K562 (cell line): ENCODE results near the gene ITPR1. TPM values are rescaled to one million over a fixed set of nuclear protein-coding genes. Genes with fewer than 3 reads are reported as not detected.

Experiments
- ATAC-seq: fragments of 200-7000 bp; cut with Tn5 transposase; 3 replicates; pipeline ENCODE4 v1.9.1; 2020; ENCODE audit warnings: moderate library complexity
- BruUV-seq: library from RNA; stranded (reverse); fragments of 400-500 nt; replicated peaks from 2 replicates; lab custom pipeline; 2021; lab: Mats Ljungman, UMichigan
- CTCF ChIA-PET: fragments of 300-600 bp; formaldehyde crosslinking; extraction: SDS; loops from one replicate; lab custom pipeline; 2021; ENCODE audit warnings: low intra/inter-chr PET ratio; lab: Yijun Ruan, JAX
- POLR2A ChIA-PET: fragments of 300-600, 350-650 bp; sonication (Branson Sonifier 250); formaldehyde crosslinking; extraction: SDS; loops from one replicate; lab custom pipeline; 2021; ENCODE audit warnings: antibody characterized with exemption, inconsistent platforms; lab: Yijun Ruan, JAX
- DNase-seq, 4 experiments: peaks; one replicate each; pipeline versions ENCODE4 v3.0.0 to v3.0.0-alpha.2; 2011 to 2018; ENCODE audit warnings: low spot score in 3 of 4, mixed read lengths in 3 of 4; ENCODE audit errors: extremely low read depth in 1 of 4
- FAIRE-seq: peaks from 2 replicates; lab custom pipeline; 2011; peaks lifted over from hg19 to GRCh38; lab: Jason Lieb, UNC
- H2AFZ ChIP-seq: 2 replicates; pipeline ENCODE4 v1.6.0; 2011; ENCODE audit warnings: low read depth, low read length, control low read depth, inconsistent platforms
- H3K27ac ChIP-seq: fragments of 200-600 bp; 3 replicates; pipeline ENCODE4 v1.8.0; 2011; ENCODE audit warnings: low read depth, mild to moderate bottlenecking, control low read depth, inconsistent platforms, low read length, moderate library complexity, mixed read lengths; ENCODE audit errors: extremely low read depth
- H3K27me3 ChIP-seq, 2 experiments: fragments of 300-600 bp in 1 of 2; 2 replicates in 1 of 2; 3 replicates in 1 of 2; pipeline versions ENCODE4 v1.6.0 to v1.8.0; 2011; ENCODE audit warnings: inconsistent platforms in 2 of 2, low read length in 2 of 2, mild to moderate bottlenecking in 1 of 2, mixed read lengths in 1 of 2, moderate library complexity in 1 of 2; ENCODE audit not compliant: control insufficient read depth in 2 of 2, insufficient read depth in 2 of 2
- H3K36me3 ChIP-seq: fragments of 300-600 bp; 3 replicates; pipeline ENCODE4 v1.8.0; 2011; ENCODE audit warnings: mild to moderate bottlenecking, low read length, inconsistent platforms; ENCODE audit not compliant: control insufficient read depth, insufficient read depth
- H3K4me1 ChIP-seq, 2 experiments: fragments of 200-600 bp in 1 of 2; replicated peaks in 1 of 2; 2 replicates in 1 of 2; 3 replicates in 1 of 2; pipeline versions ENCODE4 v1.5.1 to v1.8.0; 2011; ENCODE audit warnings: inconsistent platforms in 2 of 2, low read length in 2 of 2, mild to moderate bottlenecking in 1 of 2, mixed read lengths in 1 of 2, moderate library complexity in 1 of 2; ENCODE audit not compliant: control insufficient read depth in 2 of 2, insufficient read depth in 2 of 2
- H3K4me2 ChIP-seq: 2 replicates; pipeline ENCODE4 v1.6.1; 2011; ENCODE audit warnings: low read length, control low read depth, inconsistent platforms, mixed read lengths; ENCODE audit not compliant: insufficient read depth
- H3K4me3 ChIP-seq: fragments of 200-600 bp; sonication (generic), shearing (Covaris generic); 2 replicates; pipeline ENCODE4 v1.5.1; 2016; ENCODE audit warnings: control low read depth, inconsistent platforms
- H3K79me2 ChIP-seq: fragments of 200-600 bp; 3 replicates; pipeline ENCODE4 v1.8.0; 2011; ENCODE audit warnings: low read length, inconsistent platforms; ENCODE audit not compliant: control insufficient read depth, insufficient read depth
- H3K9ac ChIP-seq, 2 experiments: 2 replicates each; pipeline versions ENCODE4 v1.6.0 to v1.6.1; 2011; ENCODE audit warnings: low read depth in 2 of 2, low read length in 2 of 2, control low read depth in 1 of 2, inconsistent platforms in 1 of 2, mild to moderate bottlenecking in 1 of 2, mixed read lengths in 1 of 2; ENCODE audit not compliant: insufficient read depth in 1 of 2
- H3K9me1 ChIP-seq: one replicate; pipeline ENCODE4 v1.6.0; 2011; ENCODE audit warnings: inconsistent platforms, mild to moderate bottlenecking, low read length, moderate library complexity; ENCODE audit not compliant: control insufficient read depth, insufficient read depth
- H3K9me3 ChIP-seq: replicated peaks from 2 replicates; pipeline ENCODE4 v1.5.1; 2011; ENCODE audit warnings: low read depth, low read length, inconsistent platforms; ENCODE audit not compliant: control insufficient read depth, insufficient read depth
- H4K20me1 ChIP-seq: replicated peaks from 2 replicates; pipeline ENCODE4 v1.6.1; 2011; ENCODE audit warnings: low read length, inconsistent platforms, mixed read lengths; ENCODE audit not compliant: control insufficient read depth, insufficient read depth
- BACH1 ChIP-seq: fragments of 200-800 bp; sonication (Bioruptor generic); IDR thresholded peaks from 2 replicates; pipeline ENCODE4 v1.6.1; 2016; ENCODE audit warnings: missing genetic modification characterization, missing compliant biosample characterization
- ELF2 ChIP-seq: fragments of 250-450 bp; sonication (Bioruptor Pico); IDR thresholded peaks from 2 replicates; pipeline ENCODE4 v1.5.0; 2021; ENCODE audit warnings: mild to moderate bottlenecking
- EP400 ChIP-seq: fragments of 450-650 bp; IDR thresholded peaks from 2 replicates; pipeline ENCODE4 v1.6.1; 2017; ENCODE audit warnings: antibody characterized with exemption, mild to moderate bottlenecking, moderate library complexity
- HNRNPUL1 ChIP-seq: fragments of 200-400 bp; formaldehyde crosslinking; IDR thresholded peaks from 2 replicates; pipeline ENCODE4 v1.6.1; 2017; ENCODE audit warnings: low read length
- MAFK ChIP-seq: IDR thresholded peaks from 2 replicates; pipeline ENCODE4 v1.6.1; 2011; ENCODE audit warnings: low read length, improper control_type of control experiment
- MECOM ChIP-seq: fragments of 250-450 bp; sonication (Bioruptor Pico); IDR thresholded peaks from 2 replicates; pipeline ENCODE4 v1.8.0; 2022; ENCODE audit warnings: inconsistent platforms
- PCBP2 ChIP-seq: fragments of 200-400 bp; formaldehyde crosslinking; IDR thresholded peaks from 2 replicates; pipeline ENCODE4 v1.6.1; 2018; ENCODE audit warnings: low read length, low read depth, mild to moderate bottlenecking, moderate library complexity; ENCODE audit not compliant: poor library complexity, severe bottlenecking
- RNF2 ChIP-seq: sonication (generic); IDR thresholded peaks from 2 replicates; pipeline ENCODE4 v1.6.1; 2016
- SRF ChIP-seq, 2 experiments: fragments of 250-450, 450-650 bp in 1 of 2; sonication (Bioruptor Pico) in 1 of 2; sonication (generic) in 1 of 2; formaldehyde crosslinking; IDR thresholded peaks; 2 replicates each; pipeline versions ENCODE4 v1.5.0 to v1.5.1; 2020 to 2022; ENCODE audit warnings: mild to moderate bottlenecking in 1 of 2, missing genetic modification reagents in 1 of 2
- ZNF165 ChIP-seq: fragments of 250-450 bp; sonication (Bioruptor Pico); IDR thresholded peaks from 2 replicates; pipeline ENCODE4 v1.4.0; 2020; ENCODE audit warnings: borderline replicate concordance
- WGBS: fragments of 100-300 bp; shearing (Covaris generic); methylation state at CpG from one replicate; pipeline ENCODE4 v1.1.6; 2016; ENCODE audit warnings: low coverage, mixed read lengths; ENCODE audit not compliant: insufficient coverage; ENCODE audit errors: missing lambda C conversion rate; 5-methylcytosine and 5-hydroxymethylcytosine counted together
- in situ Hi-C: fragments of 300-500 bp; cut with MboI; formaldehyde crosslinking; loops from 4 replicates; pipeline ENCODE4 v1.15.0; 2018; ENCODE audit warnings: inconsistent platforms, mixed read lengths
- intact Hi-C: fragments of 100-400 bp; cut with micrococcal nuclease; formaldehyde crosslinking; loops from 2 replicates; pipeline ENCODE4 v1.14.2; 2022
- polyA plus RNA-seq, 8 experiments: library from polyadenylated mRNA; depleted of rRNA in 4 of 8; stranded (reverse) in 5 of 8; unstranded in 3 of 8; fragments of >200 nt; fragmentation: Nextera tagmentation in 2 of 8; fragmentation: Illumina TruSeq in 1 of 8; extraction: Ambion mirVana in 2 of 8; extraction: Trizol in 1 of 8; gene quantifications; 2 replicates each; pipeline versions ENCODE4 v1.2.1 to v1.2.3, GENCODE V29; 2011 to 2014; ENCODE audit warnings: inconsistent platforms in 1 of 8, missing spikeins in 1 of 8
- total RNA-seq, 7 experiments: library from RNA; depleted of rRNA in 6 of 7; stranded (reverse); fragments of >200 nt in 6 of 7; fragmentation: Illumina TruSeq in 2 of 7; extraction: Trizol in 2 of 7; gene quantifications; 2 replicates each; pipeline versions ENCODE4 v1.2.1 to v1.2.3, GENCODE V29; 2011 to 2021; ENCODE audit warnings: low replicate concordance in 1 of 7
- TF ChIP-seq, protein P1 (sequence below): sonication (generic); formaldehyde crosslinking; IDR thresholded peaks from 2 replicates; pipeline ENCODE4 v1.8.1; 2023; ENCODE audit warnings: mild to moderate bottlenecking, missing genetic modification reagents, moderate library complexity
- TF ChIP-seq, protein P2 (sequence below), 2 experiments: fragments of 450-650 bp; IDR thresholded peaks; 2 replicates each; pipeline ENCODE4 v1.6.1; 2016; ENCODE audit warnings: mild to moderate bottlenecking in 2 of 2, borderline replicate concordance in 1 of 2, low read depth in 1 of 2, moderate library complexity in 1 of 2

ITPR1 gene
- total and polyA plus RNA-seq, 9 of the 15 experiments (the other 6 are each of a cell fraction or from before 2014, with no cell fraction given), result 22.4 to 40.0 (median 27.4) TPM

DNA sequence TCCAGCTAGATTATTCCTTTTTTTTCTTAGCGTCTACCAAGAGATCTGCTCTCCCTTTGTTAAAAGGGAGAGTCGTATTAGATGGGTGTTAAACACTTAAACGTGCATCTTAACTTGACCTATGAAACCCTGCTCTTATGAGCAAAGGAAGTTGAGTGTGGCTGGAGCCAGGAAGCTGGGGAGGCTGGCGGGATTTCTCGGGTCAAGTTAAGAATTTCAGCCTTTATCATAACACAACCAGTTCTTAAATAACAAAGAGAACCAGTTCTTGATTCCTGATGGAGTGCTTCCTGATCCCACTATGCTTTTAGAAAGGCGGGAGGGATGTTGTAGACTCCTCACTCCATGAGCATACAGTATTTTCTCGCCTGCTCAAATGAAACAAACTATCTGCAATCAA lies 215.1 kb downstream of the ITPR1 start:
- no peaks in the 10 kb centered on the region for H3K27me3 ChIP-seq
- in situ Hi-C loops, result no loop called here
- TF ChIP-seq PCBP2 (no peak), BACH1 (tag) (no peak), HNRNPUL1 (no peak), SRF (CRISPR knock-in tag; IDR thresholded peaks at IDR 0.05) (no peak), RNF2 (no peak), EP400 (no peak), ELF2 (CRISPR knock-in tag) (no peak), MECOM (CRISPR knock-in tag) (no peak), ZNF165 (no peak), MAFK (no peak)
- TF ChIP-seq, protein P1, sequence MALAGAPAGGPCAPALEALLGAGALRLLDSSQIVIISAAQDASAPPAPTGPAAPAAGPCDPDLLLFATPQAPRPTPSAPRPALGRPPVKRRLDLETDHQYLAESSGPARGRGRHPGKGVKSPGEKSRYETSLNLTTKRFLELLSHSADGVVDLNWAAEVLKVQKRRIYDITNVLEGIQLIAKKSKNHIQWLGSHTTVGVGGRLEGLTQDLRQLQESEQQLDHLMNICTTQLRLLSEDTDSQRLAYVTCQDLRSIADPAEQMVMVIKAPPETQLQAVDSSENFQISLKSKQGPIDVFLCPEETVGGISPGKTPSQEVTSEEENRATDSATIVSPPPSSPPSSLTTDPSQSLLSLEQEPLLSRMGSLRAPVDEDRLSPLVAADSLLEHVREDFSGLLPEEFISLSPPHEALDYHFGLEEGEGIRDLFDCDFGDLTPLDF (CRISPR knock-in tag), result no peak
- TF ChIP-seq, protein P2, sequence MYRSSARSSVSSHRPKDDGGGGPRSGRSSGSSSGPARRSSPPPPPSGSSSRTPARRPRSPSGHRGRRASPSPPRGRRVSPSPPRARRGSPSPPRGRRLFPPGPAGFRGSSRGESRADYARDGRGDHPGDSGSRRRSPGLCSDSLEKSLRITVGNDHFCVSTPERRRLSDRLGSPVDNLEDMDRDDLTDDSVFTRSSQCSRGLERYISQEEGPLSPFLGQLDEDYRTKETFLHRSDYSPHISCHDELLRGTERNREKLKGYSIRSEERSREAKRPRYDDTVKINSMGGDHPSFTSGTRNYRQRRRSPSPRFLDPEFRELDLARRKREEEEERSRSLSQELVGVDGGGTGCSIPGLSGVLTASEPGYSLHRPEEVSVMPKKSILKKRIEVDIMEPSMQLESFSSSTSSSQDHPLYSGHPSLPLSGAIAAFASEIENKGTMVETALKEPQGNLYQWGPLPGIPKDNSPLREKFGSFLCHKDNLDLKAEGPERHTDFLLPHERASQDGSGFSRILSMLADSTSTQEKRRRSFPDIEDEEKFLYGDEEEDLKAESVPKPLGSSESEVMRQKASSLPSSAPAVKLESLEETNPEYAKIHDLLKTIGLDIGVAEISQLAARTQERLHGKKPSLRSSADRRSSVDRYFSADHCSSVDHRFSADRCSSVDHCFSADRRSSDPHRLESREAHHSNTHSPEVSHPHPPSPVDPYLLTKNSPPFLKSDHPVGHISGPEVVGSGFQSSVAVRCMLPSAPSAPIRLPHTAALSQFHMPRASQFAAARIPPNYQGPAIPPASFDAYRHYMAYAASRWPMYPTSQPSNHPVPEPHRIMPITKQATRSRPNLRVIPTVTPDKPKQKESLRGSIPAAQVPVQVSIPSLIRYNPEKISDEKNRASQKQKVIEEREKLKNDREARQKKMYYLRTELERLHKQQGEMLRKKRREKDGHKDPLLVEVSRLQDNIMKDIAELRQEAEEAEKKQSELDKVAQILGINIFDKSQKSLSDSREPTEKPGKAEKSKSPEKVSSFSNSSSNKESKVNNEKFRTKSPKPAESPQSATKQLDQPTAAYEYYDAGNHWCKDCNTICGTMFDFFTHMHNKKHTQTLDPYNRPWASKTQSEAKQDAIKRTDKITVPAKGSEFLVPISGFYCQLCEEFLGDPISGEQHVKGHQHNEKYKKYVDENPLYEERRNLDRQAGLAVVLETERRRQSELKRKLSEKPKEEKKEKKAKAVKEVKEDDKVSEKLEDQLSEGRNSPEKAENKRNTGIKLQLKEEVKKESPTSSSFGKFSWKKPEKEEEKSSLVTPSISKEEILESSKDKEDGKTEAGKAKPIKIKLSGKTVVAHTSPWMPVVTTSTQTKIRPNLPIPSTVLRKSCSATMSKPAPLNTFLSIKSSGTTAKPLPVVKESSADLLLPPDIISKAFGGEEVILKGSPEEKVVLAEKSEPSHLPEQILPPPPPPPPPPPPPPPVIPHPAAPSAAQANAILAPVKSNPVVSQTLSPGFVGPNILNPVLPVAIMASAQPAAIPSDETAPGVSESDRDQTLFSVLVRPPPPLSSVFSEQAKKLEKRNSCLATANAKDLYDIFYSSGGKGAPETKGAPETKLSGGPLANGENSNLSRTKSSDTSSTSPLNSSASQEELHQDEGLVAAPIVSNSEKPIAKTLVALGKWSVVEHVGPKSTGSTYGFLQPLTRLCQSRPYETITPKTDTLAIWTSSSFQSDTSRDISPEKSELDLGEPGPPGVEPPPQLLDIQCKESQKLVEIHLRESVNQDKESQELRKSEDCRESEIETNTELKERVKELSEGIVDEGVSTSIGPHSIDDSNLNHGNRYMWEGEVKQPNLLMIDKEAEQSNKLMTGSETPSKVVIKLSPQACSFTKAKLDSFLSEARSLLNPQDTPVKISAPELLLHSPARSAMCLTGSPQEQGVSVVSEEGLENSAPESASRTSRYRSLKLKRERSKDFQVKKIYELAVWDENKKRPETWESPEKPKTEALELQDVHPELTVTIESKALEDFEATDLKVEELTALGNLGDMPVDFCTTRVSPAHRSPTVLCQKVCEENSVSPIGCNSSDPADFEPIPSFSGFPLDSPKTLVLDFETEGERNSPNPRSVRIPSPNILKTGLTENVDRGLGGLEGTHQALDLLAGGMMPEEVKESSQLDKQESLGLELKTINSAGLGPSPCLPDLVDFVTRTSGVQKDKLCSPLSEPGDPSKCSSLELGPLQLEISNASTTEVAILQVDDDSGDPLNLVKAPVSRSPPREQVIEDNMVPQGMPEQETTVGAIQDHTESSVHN (IDR thresholded peaks at IDR 0.05; ENCODE audit: borderline replicate concordance in 1 of 2, low read depth in 1 of 2), result no peak

More for the DNA sequence above, 215.1 kb downstream of the ITPR1 start:
- Histone ChIP-seq H3K4me1 (no peaks in the 10 kb centered on the region; a peak in 1 of 5 replicates), H2AFZ (no peak overlapping the region), H3K4me2 (no peak overlapping the region), H3K9me1 (no peaks in the 10 kb centered on the region), H3K79me2 (no peaks in the 10 kb centered on the region), H3K4me3 (no peak overlapping the region), H3K36me3 (peaks cover 15% of the 10 kb centered on the region; the same call in 1 of the 3 replicates), H3K9ac (no peak overlapping the region), H3K27ac (no peak overlapping the region), H4K20me1 (no peaks in the 10 kb centered on the region), H3K9me3 (no peaks in the 10 kb centered on the region)
- intact Hi-C loops, result no loop called here
- ATAC-seq, result no peak
- ChIA-PET POLR2A (no interaction called here), CTCF (no interaction called here)
- 42% methylated on average over 7 of the region's 7 CpGs for WGBS
- no TSS peak for BruUV-seq
- no peak for DNase-seq
- FAIRE-seq, result no peak
